ENCODE results near the gene CDHR4.
"Not testable (repeated sequence)": the region's sequence is repeated elsewhere in the genome, so short reads cannot be mapped to it uniquely, and the experiment has no call there.

CDHR4 gene

GRCh38 chr3:49803465-49804140 is 3.9 kb upstream of the CDHR4 start:
- DNase-seq: peak; percentile 67

DNA sequence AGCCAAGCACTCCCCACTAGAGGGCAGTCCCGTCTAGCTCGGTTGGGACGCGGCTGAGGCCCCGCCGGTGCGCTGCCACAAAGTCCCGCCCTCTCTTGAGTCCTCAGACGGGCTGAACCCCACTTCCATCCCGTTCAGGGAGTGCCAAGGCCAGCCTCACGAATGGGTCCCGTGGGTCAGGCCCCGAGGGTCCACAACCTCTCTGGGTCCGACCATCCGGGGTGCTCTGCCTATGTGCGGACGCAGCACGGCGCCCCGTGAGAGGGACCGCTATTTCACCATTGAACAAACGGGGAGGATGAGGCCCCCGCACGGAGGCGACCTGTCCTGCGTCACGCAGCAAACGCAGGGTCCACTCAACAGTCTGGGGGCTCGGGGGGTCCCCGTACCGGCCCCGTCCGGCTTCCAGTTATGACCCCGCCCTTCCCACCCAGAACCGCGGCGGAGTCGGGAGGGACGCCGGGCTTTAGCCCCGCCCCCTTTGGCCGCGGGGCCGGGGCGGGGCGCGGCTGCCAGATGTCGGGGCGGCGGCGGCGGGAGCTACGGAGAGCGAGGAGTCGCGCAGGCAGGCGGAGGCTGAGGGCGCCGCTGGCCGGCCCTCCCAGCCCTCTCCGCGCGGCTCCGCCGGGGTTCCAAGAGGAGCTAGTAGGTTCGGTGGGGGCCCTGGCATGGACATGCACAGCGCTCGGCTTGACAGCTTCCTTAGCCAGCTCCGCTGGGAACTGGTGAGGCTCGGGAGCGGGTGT is 3.2 kb upstream of the CDHR4 start, which contains the start of gene INKA1:
INKA1 (plus strand) TSS at position 543 of the 746 bp plus-strand sequence; CDS start at position 675, 132 bp downstream.
- DNase-seq: peak; percentile 51

GRCh38 chr3:49801160-49801559 is 1.5 kb upstream of the CDHR4 start:
- DNase-seq: no peak

DNA sequence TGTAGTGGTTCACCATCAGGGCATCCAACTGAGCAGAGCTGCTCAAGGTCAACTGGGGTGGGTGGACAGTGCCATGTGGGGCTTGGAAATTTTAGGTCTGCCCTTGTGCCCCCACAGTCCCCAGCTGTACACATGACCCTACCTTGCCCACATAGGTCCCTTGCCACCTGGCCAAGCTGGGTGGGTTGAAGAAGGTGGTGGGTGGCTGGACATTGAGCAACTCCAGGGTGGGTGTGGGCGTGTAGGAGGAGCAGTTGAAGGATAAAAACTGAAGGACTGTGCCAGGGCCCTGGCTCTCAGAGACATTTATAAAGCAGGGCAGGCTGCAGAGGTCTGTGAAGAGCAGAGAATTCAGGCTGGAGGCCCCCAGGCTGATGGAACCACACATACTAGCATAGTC is 568 bp downstream of the CDHR4 start:
- DNase-seq: no peak

DNA sequence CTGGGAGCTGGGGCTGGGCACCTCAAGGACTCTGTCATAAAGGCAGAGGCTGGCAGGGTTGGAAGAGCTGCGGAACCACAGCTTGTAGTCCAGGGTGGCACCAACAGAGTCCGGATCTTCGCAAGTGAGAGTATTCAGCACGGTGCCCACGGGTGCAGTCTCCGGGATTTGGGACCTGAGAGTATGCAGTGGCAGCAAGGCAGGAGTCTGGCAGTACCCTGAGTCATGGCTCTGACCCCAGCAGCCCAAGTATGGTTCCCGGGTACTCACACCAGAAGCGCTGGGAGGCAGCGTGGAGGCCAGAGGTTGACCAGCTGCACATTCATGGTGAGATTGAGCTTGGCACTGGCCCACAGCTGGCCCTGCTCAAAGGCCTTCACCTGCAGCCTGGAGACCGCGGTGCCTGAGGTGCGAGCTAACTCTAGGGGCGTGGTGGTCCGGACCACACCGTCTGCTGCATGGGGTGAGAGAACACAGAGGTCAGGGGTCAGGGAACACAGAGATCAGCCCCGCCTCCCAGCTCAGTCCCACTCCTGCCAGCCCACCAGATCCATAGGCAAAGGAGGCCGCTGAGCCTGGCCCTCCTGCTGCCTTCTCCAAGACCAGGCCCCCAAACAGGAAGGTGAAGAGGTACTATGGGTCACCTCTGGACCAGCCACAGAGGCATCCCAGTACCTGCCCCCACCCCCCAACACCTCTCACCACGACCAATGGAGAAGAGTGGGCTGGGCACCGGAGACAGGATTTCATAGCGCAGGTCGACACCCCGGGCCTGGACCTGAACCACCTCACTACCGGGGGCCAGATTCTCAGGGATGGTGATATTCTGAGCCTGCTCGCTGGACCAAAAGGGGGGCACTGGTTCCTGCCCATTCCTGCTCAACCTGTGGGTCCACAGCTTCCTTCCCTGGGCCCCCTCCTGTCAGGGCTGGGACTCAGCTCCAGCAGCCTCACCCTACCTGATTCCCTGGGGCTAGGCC is 4.5 kb downstream of the CDHR4 start:
- no peak for DNase-seq

DNA sequence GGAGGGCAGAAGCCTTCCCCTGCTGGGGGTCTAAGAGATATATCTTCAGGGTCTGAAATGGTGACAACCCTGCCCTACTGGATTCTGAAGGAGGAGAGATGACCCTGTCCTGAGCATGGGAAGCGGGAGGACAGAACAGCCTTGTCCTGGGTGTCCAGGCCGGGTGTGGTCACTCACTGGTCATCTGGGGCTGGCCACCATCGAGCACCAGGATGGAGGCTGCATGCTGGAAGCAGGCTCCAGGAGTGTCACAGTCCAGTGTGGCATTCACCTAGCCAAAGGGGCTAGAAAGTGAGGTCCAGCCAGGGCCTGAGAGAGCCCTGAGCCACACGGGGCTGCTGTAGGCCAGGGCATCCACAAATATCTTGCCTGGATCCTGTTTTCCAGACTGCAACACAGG is 5.2 kb downstream of the CDHR4 start:
- no peak for DNase-seq

DNA sequence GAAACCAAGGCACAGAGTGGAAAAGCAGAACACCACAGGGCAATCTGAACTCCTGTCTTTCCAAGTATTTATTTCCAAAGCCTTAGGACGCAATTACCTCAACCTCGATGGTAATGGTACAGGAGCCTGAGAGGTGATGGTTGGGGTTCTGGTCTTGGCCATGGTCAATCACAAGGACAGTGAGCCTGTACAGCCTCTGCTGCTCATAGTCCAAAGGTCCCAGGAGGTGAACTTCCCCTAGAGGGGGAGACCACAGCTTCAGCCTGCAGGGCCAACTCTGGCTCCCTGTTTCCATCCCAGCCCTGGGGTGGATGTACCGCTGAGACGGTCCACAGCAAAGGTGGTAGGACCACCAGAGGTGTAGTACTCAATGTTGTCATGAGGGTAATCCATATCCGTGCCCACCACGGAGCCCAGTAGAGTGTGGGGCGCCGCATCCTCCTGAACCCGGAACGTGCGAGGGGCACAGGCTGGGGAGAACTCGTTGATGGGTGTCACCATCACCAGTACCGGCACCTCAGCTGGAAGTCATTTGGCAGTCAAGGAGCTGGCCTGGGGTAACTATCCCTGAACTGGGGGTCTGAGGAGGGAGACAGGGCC is 6.1 kb downstream of the CDHR4 start:
- DNase-seq: no peak

DNA sequence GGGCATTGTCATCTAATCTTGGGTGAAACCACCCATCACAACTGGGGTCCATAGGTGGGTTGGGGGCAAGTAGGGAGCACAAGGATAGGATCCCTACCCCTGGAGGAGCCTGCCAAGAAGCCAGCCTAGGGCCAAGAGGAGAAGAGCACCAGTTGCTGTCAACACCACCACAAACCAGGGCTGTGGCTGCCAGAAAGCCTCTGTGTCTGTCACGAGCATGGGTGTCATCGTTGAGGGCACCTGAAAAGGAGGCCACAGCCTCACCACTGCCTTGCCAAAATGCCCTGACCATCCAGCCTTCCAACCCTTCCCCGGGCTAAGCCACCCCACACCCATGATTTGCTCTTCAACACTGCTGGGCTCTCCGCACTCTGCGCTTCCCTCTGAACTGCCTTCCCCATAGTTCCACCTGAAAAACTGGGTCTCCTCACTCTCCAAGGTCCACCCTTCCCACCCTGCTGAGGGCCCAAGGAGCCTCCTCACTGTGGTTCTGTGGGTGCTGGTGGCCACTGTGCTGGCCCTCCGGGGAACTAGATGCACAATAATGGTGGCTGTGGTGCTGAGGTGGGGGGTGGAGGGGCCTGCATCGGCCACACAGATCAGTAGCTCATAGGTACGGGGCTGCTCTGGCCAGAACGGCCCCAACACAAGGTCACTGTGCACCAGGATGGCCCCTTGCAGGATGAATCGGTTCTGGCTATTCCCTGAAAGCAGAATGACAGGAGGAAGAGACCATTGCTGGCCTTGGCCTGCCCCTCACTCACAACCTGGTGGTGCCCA is 7.1 kb downstream of the CDHR4 start:
- no peak for DNase-seq

DNA sequence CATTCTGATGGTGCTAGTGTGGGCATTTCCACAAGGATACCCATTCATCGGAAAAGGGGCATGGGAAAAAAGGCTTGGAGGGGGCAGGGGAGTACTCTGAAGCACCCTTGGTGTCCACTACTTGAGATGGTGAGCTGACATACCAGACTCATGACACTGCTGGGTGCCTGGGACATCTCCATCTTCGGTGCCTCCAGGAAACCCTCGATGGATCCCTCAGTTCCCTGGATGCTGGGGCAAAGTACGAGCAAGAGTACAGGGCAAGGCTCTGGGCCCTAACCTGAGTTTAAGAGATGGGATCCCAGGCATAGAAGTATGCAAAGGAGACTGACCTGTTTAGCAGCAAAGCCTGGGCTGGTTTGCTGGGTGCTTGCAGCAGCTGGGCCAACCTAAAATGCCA is 8.1 kb downstream of the CDHR4 start:
- no peak for DNase-seq

- no peak for DNase-seq
These were observed 8.9 kb downstream of the CDHR4 start for GRCh38 chr3:49790626-49791411.

DNA sequence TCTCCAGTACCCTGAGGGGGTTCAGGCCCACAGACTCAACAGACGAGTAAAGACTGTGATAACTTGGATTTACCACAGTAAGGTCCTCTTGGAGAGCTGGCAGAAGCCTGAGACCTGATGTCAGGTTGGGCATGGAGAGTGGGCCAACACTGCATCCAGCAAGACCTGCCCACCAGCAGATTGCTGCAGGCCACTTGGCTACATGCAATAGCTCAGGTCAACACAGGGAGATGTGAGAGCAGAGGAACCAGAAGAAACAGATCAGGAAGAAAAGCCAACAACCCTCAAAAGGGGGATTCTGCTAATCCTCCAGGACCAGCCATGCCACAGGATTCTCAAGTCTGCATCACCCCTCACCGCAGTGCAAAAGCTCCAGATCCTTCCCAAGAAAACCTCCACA is 11.6 kb downstream of the CDHR4 start:
- DNase-seq: no peak

- DNase-seq: no peak
These were observed 12.1 kb downstream of the CDHR4 start for GRCh38 chr3:49787536-49787935.

DNA sequence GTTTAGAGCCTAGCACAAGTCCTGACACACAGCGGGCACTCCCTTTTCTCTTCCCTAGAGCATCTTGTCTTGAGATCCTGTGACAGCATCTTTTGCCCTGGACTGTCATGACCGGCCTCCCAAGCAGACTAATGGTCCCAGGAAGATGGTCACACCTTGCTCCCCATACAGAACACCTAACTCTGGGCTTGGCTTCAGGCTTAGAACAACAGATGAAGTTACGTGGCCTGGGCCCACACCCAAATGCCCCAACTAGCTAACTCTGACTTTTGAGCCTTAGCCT is 12.6 kb downstream of the CDHR4 start:
- no peak for DNase-seq

DNA sequence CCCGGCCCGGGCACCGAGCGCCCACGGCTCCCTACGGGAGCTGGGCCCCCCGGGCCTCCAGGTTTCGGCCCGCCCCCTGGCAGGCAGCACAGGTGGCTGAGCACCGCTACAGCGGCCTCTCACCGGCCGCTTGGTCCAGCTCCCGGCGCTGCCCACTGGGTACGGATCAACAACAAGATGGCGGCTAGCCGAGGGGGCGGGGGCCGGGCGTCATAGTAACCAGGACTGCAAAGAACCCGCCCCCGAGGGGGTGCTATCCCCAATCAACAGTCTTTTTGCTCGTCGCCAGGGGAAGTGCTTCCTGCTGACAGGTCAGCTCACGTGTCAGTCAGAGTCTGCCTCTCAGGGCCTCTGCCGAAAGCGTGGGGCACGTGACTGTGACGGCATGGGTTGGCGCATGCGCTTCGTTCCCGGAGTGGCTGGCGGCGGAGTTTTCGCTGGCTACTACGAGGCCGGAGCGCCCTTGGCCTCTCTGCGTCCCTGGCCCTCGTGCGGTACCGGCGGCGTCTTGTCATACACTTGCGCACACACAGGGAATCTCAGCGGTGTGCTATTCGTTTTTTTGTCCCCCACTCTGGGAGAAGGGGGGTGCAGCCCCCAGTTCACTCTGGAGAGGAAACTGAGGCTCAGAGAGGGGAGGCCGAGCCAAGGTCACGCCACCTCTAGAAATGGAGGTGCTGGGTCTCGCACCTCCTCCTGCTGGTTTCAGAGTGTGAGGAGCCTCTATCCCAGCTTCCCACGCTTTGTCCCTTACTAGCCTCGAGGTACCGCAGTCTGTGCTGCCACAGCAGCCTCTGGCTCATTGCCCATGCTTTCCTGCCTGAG is 13.1 kb downstream of the CDHR4 start, which contains the start of gene IP6K1:
IP6K1 (minus strand) TSS at position 186 of the 825 bp plus-strand sequence. CDS start 38,502 bp downstream, outside the sequence.
- peak; percentile 96 for DNase-seq

DNA sequence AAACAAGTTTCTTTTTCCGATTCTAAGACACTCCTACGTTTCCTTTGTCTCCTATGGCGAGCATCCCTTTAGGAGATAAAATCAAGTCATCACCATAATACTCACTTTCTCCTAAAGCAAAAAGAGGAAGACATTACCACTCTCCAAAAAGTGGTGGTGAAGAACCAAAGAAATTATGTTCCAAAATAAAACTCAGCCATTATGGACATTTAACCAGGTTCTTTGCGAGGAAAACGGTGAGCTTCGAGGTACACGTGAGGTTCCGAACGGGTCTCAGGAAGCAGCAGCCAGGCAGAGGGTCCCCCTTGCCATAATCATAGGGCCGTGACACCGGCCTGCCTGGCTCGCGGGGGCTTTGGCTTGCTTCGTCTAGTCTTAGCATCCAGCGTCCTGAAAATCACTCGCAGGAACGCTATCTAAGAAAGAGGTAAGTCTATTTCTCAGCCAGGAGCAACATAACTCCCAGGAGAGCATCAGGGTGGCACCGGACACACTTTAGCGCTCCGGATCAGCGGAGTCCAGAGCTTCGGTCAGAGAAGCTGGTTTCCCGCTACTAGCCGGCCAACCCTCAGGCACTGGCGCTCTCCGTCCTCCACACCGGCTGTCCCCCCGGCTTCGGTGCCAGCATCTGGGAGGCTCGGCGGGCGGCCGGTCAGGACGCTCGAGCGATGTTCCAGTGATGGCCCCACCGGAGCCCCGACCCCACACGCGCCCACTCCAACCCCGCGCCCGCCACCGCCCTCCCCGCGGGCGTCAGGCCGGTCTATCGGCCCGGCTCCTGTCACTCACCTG is 13.9 kb downstream of the CDHR4 start:
- DNase-seq: no peak

- DNase-seq: not testable (repeated sequence)
These were observed 17.4 kb downstream of the CDHR4 start for GRCh38 chr3:49782277-49782676.

DNA sequence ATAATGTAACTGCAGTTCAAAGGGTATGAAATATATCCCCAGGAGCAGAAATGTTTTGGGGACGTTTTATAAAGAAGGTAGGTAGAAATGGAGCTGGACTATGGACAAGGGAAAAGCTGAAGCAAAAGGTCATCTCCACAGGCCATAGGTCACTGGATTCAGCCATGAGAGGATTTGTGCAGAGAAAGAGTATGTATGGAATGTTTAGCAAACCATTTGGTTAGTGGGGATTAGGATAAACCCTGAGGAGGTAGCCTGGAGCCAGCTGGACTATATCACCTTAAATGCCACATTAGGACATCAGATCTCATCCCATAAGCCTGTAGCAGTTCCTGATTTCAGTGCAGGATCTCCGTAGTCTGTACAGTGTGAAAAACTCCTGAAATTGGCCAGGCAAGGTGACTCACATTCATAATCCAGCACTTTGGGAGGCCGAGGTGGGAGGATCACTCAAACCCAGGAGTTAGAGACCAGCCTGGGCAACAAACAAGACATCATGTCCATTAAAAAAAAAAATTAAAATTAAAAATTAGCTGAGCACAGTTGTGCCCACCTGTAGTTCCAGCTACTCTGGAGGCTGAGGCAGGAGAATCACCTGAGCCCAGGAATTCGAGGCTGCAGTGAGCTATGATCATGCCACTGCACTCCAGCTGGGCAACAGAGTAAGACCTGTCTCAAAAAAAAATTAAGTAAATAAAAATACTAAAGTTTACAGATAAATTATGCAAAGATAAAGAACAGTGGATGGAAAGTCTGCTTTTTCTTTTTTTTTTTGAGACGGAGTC is 18.1 kb downstream of the CDHR4 start:
- no peak for DNase-seq

DNA sequence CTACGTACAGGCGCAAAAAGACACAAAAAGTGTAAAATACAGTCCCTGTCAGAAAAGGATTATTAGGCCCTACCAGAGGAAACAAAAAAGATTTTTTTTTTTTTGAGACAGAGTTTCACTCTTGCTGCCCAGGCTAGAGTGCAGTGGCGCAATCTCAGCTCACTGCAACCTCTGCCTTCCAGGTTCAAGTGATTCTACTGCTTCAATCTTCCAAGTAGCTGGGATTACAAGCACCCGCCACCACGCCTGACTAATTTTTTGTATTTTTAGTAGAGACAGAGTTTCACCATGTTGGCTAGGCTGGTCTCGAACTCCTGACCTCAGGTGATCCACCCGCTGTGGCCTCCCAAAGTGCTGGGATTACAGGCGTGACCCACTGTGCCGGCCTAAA is 18.7 kb downstream of the CDHR4 start:
- DNase-seq: not testable (repeated sequence)

Data from DMS 273 treated with DMSO at 0.1 percent for 48 hours (cell line).